ENCODE measurements around the gene LRRC8C.

DNA sequence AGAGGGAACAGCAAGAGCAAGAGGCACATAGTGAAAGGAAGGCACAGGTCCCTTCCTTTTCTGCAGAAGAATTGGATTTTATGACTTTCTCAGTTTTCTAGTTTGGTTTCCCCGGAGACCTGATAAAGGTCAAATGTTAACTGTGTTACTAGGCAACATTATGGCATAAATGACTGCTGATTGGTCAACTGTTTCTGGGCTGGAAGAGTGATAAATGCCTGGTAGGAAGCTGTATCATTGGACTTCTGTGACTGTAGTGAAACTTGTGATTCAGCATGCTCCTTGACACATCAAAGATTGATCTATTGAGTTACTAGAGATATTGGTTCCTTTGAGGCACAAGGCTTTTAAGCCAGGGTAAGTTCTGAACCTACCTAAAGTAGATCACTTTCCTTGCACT lies 55.7 kb downstream of the LRRC8C start:
- TF ChIP-seq POLR2A (IDR thresholded peaks at IDR 0.05): no peak
- TF ChIP-seq, protein P1, sequence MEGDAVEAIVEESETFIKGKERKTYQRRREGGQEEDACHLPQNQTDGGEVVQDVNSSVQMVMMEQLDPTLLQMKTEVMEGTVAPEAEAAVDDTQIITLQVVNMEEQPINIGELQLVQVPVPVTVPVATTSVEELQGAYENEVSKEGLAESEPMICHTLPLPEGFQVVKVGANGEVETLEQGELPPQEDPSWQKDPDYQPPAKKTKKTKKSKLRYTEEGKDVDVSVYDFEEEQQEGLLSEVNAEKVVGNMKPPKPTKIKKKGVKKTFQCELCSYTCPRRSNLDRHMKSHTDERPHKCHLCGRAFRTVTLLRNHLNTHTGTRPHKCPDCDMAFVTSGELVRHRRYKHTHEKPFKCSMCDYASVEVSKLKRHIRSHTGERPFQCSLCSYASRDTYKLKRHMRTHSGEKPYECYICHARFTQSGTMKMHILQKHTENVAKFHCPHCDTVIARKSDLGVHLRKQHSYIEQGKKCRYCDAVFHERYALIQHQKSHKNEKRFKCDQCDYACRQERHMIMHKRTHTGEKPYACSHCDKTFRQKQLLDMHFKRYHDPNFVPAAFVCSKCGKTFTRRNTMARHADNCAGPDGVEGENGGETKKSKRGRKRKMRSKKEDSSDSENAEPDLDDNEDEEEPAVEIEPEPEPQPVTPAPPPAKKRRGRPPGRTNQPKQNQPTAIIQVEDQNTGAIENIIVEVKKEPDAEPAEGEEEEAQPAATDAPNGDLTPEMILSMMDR (IDR thresholded peaks at IDR 0.05): no peak

Data from thyroid gland (tissue), 4 donors.